CD4-positive, CD25-positive, alpha-beta regulatory T cell (primary cell): ENCODE results near the gene ZNF609. TPM values are rescaled to one million over a fixed set of nuclear protein-coding genes. Genes with fewer than 3 reads are reported as not detected.

ENCODE experiments used
- ATAC-seq, 2 donors: fragments of 150-1000 bp; cut with Tn5 transposase; one replicate each; pipeline ENCODE4 v1.10.0; 2021; ENCODE audit warnings: low read depth in 2 of 2, moderate number of reproducible peaks in 2 of 2, moderate library complexity in 1 of 2
- DNase-seq, 3 donors: peaks; one replicate each; pipeline versions ENCODE4 v3.0.0 to v3.0.0-alpha.2; 2012 to 2022; ENCODE audit warnings: mixed read lengths in 1 of 3
- H3K27ac ChIP-seq: one replicate; pipeline ENCODE4 v1.7.0; 2013; ENCODE audit warnings: mild to moderate bottlenecking, low read length; ENCODE audit not compliant: insufficient read depth, poor library complexity, severe bottlenecking
- H3K27me3 ChIP-seq: one replicate; pipeline ENCODE4 v1.7.0; 2013; ENCODE audit warnings: low read length; ENCODE audit not compliant: control insufficient read depth, insufficient read depth
- H3K36me3 ChIP-seq: one replicate; pipeline ENCODE4 v1.7.0; 2013; ENCODE audit warnings: mild to moderate bottlenecking, low read length, moderate library complexity; ENCODE audit not compliant: control insufficient read depth, insufficient read depth
- H3K4me1 ChIP-seq: 2 replicates; pipeline ENCODE4 v1.7.0; 2013; ENCODE audit warnings: mild to moderate bottlenecking, low read length; ENCODE audit not compliant: insufficient read depth, control insufficient read depth, poor library complexity, severe bottlenecking
- H3K4me3 ChIP-seq: one replicate; pipeline ENCODE4 v1.7.0; 2013; ENCODE audit warnings: low read depth, mild to moderate bottlenecking, low read length, moderate library complexity
- H3K9me3 ChIP-seq, 2 experiments: 1 replicate in 1 of 2; 2 replicates in 1 of 2; pipeline ENCODE4 v1.7.0; 2013; ENCODE audit warnings: low read length in 2 of 2, mild to moderate bottlenecking in 1 of 2, moderate library complexity in 1 of 2; ENCODE audit not compliant: control insufficient read depth in 2 of 2
- H3K27ac Mint-ChIP-seq, 3 donors: one replicate each; pipeline ENCODE4 v1.8.0; 2020 to 2022; ENCODE audit warnings: mild to moderate bottlenecking in 3 of 3, mixed read lengths in 3 of 3, moderate library complexity in 2 of 3
- H3K27me3 Mint-ChIP-seq: one replicate; pipeline ENCODE4 v1.8.0; 2022; ENCODE audit warnings: mild to moderate bottlenecking, mixed read lengths
- H3K36me3 Mint-ChIP-seq: one replicate; pipeline ENCODE4 v1.8.0; 2020; ENCODE audit warnings: mixed read lengths
- H3K4me1 Mint-ChIP-seq, 4 donors: one replicate each; pipeline ENCODE4 v1.8.0; 2020 to 2022; ENCODE audit warnings: mixed read lengths in 4 of 4, mild to moderate bottlenecking in 1 of 4
- H3K4me3 Mint-ChIP-seq, 4 donors: one replicate each; pipeline ENCODE4 v1.8.0; 2020 to 2022; ENCODE audit warnings: mild to moderate bottlenecking in 4 of 4, mixed read lengths in 4 of 4, moderate library complexity in 3 of 4
- H3K9me3 Mint-ChIP-seq, 7 donors: one replicate each; pipeline ENCODE4 v1.8.0; 2020 to 2022; ENCODE audit warnings: mixed read lengths in 7 of 7, mild to moderate bottlenecking in 3 of 7, moderate library complexity in 2 of 7
- polyA plus RNA-seq, 4 donors: library from polyadenylated mRNA; unstranded; fragments of 300-500 nt; fragmentation: Illumina TruSeq; gene quantifications; one replicate each; pipeline ENCODE4 v1.2.3, GENCODE V29; 2021
- total RNA-seq: library from RNA; stranded (reverse); gene quantifications from one replicate; pipeline ENCODE4 v1.2.3, GENCODE V29; 2022

ZNF609 gene
- total and polyA plus RNA-seq, 5 donors from 2014 or later = 0.64 to 39.0 (median 2.0) TPM

- Mint-ChIP-seq H3K27ac (peak overlapping the region in 2 of 3 donors; percentile 35 to 50), H3K27me3 (no peaks in the 10 kb centered on the region), H3K9me3 (no peaks in the 10 kb centered on the region), H3K4me1 (peaks cover 9 to 38% (median 33%) of the 10 kb centered on the region in 4 donors), H3K36me3 (peaks cover 26% of the 10 kb centered on the region), H3K4me3 (no peak overlapping the region)
- Histone ChIP-seq H3K9me3 (no peaks in the 10 kb centered on the region), H3K36me3 (peaks cover 28% of the 10 kb centered on the region), H3K27me3 (no peaks in the 10 kb centered on the region), H3K27ac (no peak overlapping the region), H3K4me1 (peaks cover 5% of the 10 kb centered on the region), H3K4me3 (no peak overlapping the region)
- ATAC-seq = no peak
- no peak for DNase-seq
Measured at GRCh38 chr15:64444836-64445235, 15.5 kb upstream of the ZNF609 start.

- no peak overlapping the region for H3K4me3 ChIP-seq
- H3K4me1 ChIP-seq = peaks cover 5% of the 10 kb centered on the region
- Mint-ChIP-seq H3K36me3 (peaks cover 20% of the 10 kb centered on the region), H3K27me3 (no peaks in the 10 kb centered on the region), H3K9me3 (no peaks in the 10 kb centered on the region), H3K4me1 (peaks cover 5 to 32% (median 27%) of the 10 kb centered on the region in 4 donors), H3K27ac (peak overlapping the region in 2 of 3 donors; percentile 78 to 91), H3K4me3 (peak overlapping the region in 1 of 4 donors; percentile 4)
- H3K27me3 ChIP-seq = no peaks in the 10 kb centered on the region
- no peak overlapping the region for H3K27ac ChIP-seq
- ATAC-seq = no peak
- no peaks in the 10 kb centered on the region for H3K9me3 ChIP-seq
- no peak for DNase-seq
- peaks cover 34% of the 10 kb centered on the region for H3K36me3 ChIP-seq
Measured at GRCh38 chr15:64447536-64448315, 12.7 kb upstream of the ZNF609 start.

GRCh38 chr15:64452988-64453688 is 7.2 kb upstream of the ZNF609 start:
- Histone ChIP-seq H3K27me3 (no peaks in the 10 kb centered on the region), H3K4me3 (no peak overlapping the region), H3K4me1 (no peaks in the 10 kb centered on the region), H3K27ac (no peak overlapping the region), H3K9me3 (no peaks in the 10 kb centered on the region), H3K36me3 (peaks cover 34% of the 10 kb centered on the region)
- Mint-ChIP-seq H3K27ac (peak overlapping the region in 2 of 3 donors; percentile 42 to 63), H3K36me3 (peaks cover 9% of the 10 kb centered on the region), H3K9me3 (no peaks in the 10 kb centered on the region), H3K4me3 (peak overlapping the region in 1 of 4 donors; percentile 49), H3K27me3 (no peaks in the 10 kb centered on the region), H3K4me1 (peaks cover 5 to 21% (median 10%) of the 10 kb centered on the region in 4 donors)
- DNase-seq = no peak
- no peak for ATAC-seq

GRCh38 chr15:64453689-64454037 is 6.7 kb upstream of the ZNF609 start:
- DNase-seq (no peak), ATAC-seq (no peak)
- Mint-ChIP-seq H3K4me3 (peak overlapping the region in 1 of 4 donors; percentile 49), H3K27ac (peak overlapping the region in 2 of 3 donors; percentile 0 to 42), H3K9me3 (no peaks in the 10 kb centered on the region), H3K4me1 (peaks cover 4 to 21% (median 8%) of the 10 kb centered on the region in 4 donors), H3K36me3 (peaks cover 3% of the 10 kb centered on the region), H3K27me3 (no peaks in the 10 kb centered on the region)
- H3K36me3 ChIP-seq = peaks cover 29% of the 10 kb centered on the region
- H3K9me3 ChIP-seq = no peaks in the 10 kb centered on the region
- no peak overlapping the region for H3K27ac ChIP-seq
- H3K4me1 ChIP-seq = no peaks in the 10 kb centered on the region
- no peaks in the 10 kb centered on the region for H3K27me3 ChIP-seq
- no peak overlapping the region for H3K4me3 ChIP-seq

- H3K4me1 ChIP-seq = no peaks in the 10 kb centered on the region
Measured at GRCh38 chr15:64454282-64454681, 6.1 kb upstream of the ZNF609 start.

GRCh38 chr15:64455961-64456371 is 4.4 kb upstream of the ZNF609 start:
- no peak overlapping the region for H3K4me3 ChIP-seq
- no peaks in the 10 kb centered on the region for H3K9me3 ChIP-seq
- Mint-ChIP-seq H3K36me3 (no peaks in the 10 kb centered on the region), H3K27ac (peak overlapping the region; percentile 2 to 83 (median 61)), H3K4me3 (peak overlapping the region in 1 of 4 donors; percentile 43), H3K9me3 (no peaks in the 10 kb centered on the region), H3K4me1 (peaks cover 13 to 24% (median 16%) of the 10 kb centered on the region in 4 donors), H3K27me3 (no peaks in the 10 kb centered on the region)
- H3K27me3 ChIP-seq = no peaks in the 10 kb centered on the region
- no peak overlapping the region for H3K27ac ChIP-seq
- DNase-seq (no peak), ATAC-seq (no peak)
- H3K36me3 ChIP-seq = peaks cover 20% of the 10 kb centered on the region
- H3K4me1 ChIP-seq = peaks cover 11% of the 10 kb centered on the region

More at GRCh38 chr15:64454282-64454681, 6.1 kb upstream of the ZNF609 start:
- Mint-ChIP-seq H3K9me3 (no peaks in the 10 kb centered on the region), H3K27ac (peak overlapping the region in 1 of 3 donors; percentile 42), H3K27me3 (no peaks in the 10 kb centered on the region), H3K4me3 (no peak overlapping the region), H3K36me3 (peaks cover 3% of the 10 kb centered on the region), H3K4me1 (peaks cover 5 to 21% (median 9%) of the 10 kb centered on the region in 4 donors)
- H3K27me3 ChIP-seq = no peaks in the 10 kb centered on the region
- no peaks in the 10 kb centered on the region for H3K9me3 ChIP-seq
- DNase-seq (no peak), ATAC-seq (no peak)
- H3K36me3 ChIP-seq = peaks cover 26% of the 10 kb centered on the region
- no peak overlapping the region for H3K27ac ChIP-seq
- no peak overlapping the region for H3K4me3 ChIP-seq

GRCh38 chr15:64456634-64457108 is 3.7 kb upstream of the ZNF609 start:
- ATAC-seq = no peak
- Histone ChIP-seq H3K27me3 (no peaks in the 10 kb centered on the region), H3K36me3 (peaks cover 20% of the 10 kb centered on the region), H3K4me1 (peaks cover 17% of the 10 kb centered on the region), H3K9me3 (no peaks in the 10 kb centered on the region), H3K27ac (no peak overlapping the region), H3K4me3 (no peak overlapping the region)
- Mint-ChIP-seq H3K27me3 (no peaks in the 10 kb centered on the region), H3K36me3 (no peaks in the 10 kb centered on the region), H3K27ac (peak overlapping the region in 1 of 3 donors; percentile 83), H3K4me1 (peaks cover 18 to 29% (median 20%) of the 10 kb centered on the region in 4 donors), H3K9me3 (no peaks in the 10 kb centered on the region), H3K4me3 (peak overlapping the region in 1 of 4 donors; percentile 82)
- no peak for DNase-seq
